Dermis microvascular lymphatic vessel endothelial cell (primary cell): ENCODE measurements around the gene STYXL1. TPM values are rescaled to one million over a fixed set of nuclear protein-coding genes. Genes with fewer than 3 reads are reported as not detected.
"Not testable (repeated sequence)": the region's sequence is repeated elsewhere in the genome, so short reads cannot be mapped to it uniquely, and the experiment has no call there.

ENCODE experiments used
- DNase-seq, 2 donors: peaks; one replicate each; pipeline versions ENCODE4 v3.0.0 to v3.0.0-alpha.2; 2010; ENCODE audit warnings: low read depth in 2 of 2
- total RNA-seq: library from RNA; depleted of rRNA; stranded (reverse); fragments of >200 nt; gene quantifications from 2 replicates; pipeline ENCODE4 v1.2.1, GENCODE V29; 2014

The STYXL1 gene
- total RNA-seq, 1 donor from 2014 or later: 20.4 TPM

GRCh38 chr7:76066716-76067503 lies 19.1 kb upstream of the STYXL1 start:
- DNase-seq: no peak

GRCh38 chr7:76065016-76065612 lies 17.3 kb upstream of the STYXL1 start:
- no peak for DNase-seq

- DNase-seq: no peak
These were observed 16.6 kb upstream of the STYXL1 start for GRCh38 chr7:76064208-76064970.

GRCh38 chr7:76063525-76063924 lies 15.7 kb upstream of the STYXL1 start:
- DNase-seq: no peak

- DNase-seq: no peak
These were observed 15.3 kb upstream of the STYXL1 start for GRCh38 chr7:76063114-76063513.

DNA sequence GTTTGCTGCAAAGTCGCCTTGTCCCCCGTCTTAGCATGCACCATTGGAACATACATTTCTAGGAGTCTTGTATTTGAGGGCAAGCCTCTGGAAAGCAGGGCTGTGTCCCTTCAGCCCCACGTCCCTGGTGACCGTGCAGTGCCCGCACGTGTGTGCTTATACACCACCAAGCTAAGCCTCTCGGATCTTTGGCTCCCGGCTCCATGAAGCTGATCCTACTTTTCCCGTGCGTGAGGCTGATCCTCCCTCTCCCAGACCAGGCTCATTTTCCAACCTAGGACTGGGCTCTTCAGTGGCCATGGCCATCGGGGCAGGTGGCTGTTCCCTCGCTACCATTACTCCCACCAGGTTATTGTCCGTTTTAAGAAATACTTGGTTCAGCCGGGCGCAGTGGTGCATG lies 14.5 kb upstream of the STYXL1 start:
- no peak for DNase-seq

DNA sequence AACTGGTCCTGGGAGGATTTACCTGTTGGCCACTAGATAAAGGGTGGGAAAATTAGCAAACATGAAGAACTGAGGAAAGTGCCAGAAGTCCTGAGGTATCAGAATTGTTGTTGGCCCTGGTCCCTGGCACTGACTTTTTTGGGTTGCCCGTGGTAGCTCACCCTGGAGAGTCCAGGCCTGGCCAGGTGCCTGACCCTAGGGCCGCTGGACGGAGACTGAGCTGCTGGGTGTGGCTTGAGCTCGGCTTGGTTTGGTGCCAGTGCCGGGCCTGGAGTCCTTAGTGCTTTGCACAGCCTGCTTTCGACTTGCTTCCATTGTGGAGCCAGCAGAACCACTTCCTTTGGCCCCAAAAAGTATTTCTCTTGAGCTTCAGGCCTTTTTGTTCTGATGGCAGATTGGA lies 13.0 kb upstream of the STYXL1 start:
- no peak for DNase-seq

DNA sequence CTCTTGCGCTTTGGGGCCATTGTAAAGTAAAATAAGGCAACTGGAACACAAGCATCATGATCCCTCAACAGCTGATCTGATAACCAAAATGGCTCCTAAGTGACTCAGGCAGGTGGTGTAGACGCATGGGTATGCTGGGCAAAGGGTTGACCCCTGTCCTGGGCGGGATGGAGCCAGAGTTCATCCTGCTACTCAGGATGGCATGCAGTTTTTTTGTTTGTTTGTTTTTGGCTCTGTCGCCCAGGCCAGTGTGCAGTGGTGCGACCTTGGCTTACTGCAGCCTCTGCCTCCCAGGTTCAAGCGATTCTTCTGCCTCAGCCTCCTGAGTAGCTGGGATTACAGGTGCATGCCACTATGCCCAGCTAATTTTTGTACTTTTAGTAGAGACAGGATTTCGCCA lies 10.9 kb upstream of the STYXL1 start:
- DNase-seq: not testable (repeated sequence)

DNA sequence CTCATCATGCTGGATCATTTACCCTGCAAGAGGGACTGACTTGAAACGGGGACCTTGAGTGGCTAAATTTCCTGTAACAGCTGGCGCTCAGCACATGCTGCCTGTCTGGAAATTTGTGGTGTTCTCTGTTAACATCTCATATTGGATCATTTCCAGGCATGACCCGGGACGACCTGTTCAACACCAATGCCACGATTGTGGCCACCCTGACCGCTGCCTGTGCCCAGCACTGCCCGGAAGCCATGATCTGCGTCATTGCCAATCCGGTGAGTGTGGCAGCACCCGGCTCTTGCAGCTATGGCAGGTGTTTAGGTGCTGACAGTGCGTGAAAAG lies 10.0 kb upstream of the STYXL1 start:
- no peak for DNase-seq

- no peak for DNase-seq
These were observed 9.5 kb upstream of the STYXL1 start for GRCh38 chr7:76057103-76057812.

DNA sequence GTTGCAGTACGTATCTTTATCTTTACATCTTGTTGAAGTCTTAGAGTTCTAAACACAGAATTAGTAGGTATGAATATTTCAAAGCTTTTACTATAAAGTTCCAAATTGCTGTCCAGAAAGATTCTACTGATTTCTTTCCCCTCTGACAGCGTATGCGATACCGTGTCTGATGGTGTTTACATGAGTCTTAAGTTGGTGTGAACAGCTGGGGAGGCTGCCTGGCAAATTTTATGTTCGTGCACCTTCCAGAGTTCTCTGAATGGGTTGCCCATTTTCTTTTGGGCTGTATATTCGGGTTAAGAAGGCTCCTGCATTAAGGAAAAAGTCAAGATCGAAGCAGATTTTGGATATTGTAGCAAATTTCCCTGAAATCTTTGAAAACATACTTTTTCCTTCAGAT lies 8.4 kb upstream of the STYXL1 start:
- DNase-seq: no peak

DNA sequence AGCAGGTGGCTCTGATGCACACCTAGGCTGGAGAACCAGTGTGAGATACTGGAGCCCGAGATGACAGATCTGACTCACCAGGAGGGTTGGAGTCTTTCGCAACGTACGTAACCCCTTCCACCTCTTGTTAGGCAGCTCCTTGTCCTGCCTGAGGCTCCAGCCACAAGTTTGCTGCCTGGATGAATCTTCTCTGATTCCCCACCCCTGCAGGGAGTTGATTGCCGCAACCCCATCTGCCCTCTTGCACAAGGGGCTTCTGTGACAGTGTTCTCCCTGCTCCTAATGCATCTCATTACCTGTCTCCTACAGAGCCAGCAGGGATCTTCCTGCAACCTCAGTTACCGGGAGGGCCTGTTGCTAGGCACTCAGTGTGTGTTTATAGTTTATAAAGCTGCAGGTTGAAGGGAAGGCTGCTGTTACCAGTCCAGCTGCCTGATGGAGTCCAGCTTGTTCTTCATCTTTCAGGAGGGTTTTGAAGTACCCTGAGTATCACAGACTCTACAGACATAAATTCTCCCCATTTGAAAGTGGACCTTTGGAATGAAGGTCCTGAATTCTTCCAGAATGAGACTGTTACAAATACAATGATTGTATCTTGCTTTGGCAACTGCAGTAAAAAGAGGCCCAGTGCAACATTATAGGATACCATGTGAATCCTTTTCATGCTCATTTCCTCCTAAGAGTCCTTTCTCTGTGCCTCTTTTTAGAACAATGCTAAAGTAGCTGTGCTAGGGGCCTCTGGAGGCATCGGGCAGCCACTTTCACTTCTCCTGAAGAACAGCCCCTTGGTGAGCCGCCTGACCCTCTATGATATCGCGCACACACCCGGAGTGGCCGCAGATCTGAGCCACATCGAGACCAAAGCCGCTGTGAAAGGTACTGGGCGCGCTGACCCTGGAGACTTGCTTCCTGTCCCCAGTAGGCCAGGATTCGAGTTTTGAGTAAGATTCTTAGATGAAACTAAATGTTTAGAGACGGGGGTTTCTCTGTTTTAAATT lies 6.6 kb upstream of the STYXL1 start:
- no peak for DNase-seq

- DNase-seq: no peak
These were observed 5.7 kb upstream of the STYXL1 start for GRCh38 chr7:76053461-76053860.

- not testable (repeated sequence) for DNase-seq
These were observed 4.9 kb upstream of the STYXL1 start for GRCh38 chr7:76052681-76053080.

DNA sequence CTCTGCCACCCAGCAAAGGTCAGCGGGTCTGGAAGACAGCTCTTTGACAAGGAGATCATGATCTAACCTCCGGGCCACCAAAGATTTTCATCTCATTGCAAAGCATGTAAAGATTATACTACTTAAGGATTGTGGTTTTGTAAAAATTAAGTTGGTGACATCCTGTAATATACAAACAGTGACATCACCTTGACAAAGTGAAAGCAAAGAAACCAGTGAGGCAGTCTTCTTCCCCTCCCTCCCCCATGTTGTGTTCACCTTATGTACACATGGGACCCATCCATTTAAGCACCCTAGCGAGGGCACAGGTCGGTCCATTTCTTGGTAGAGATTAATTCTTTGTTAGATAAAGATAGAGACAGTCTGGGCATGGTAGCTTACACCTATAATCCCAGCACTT lies 4.0 kb upstream of the STYXL1 start:
- no peak for DNase-seq

DNA sequence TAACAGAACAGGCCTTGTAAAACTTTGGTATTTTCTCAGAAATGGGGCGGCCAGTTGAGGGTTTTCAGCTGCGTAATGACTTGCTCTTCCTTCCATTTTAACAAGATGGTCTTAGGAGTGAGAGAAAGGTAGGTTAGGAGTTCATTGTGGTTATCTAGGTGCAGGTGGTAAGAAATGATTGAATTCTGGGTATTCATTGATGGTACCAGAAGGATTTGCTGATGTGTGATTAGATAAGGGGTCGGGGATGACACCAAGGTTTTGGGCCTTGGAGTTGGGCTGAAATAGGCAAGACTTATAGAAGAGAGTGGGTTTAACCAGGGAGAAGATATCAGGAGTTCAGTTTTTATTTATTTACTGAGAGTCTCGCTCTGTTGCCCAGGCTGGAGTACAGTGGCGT lies 2.7 kb upstream of the STYXL1 start:
- no peak for DNase-seq

DNA sequence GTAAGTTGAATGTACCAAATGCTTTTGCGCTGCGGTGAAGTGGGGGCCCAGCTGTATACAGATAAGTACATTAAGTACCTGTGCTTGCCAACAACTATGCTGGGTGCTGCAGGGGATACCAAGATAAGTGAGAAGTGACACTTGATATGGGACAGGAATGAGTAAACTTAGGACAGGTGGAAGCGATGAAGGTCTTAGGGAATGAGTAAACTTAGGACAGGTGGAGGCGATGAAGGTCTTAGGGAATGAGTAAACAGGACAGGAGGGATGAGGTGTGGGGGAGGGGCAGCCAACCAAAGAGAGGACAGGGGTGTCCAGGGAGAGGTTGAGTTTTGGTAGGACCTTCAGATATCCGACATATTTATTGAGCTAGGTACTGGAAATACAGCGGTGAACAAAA lies 1.5 kb upstream of the STYXL1 start:
- DNase-seq: no peak

DNA sequence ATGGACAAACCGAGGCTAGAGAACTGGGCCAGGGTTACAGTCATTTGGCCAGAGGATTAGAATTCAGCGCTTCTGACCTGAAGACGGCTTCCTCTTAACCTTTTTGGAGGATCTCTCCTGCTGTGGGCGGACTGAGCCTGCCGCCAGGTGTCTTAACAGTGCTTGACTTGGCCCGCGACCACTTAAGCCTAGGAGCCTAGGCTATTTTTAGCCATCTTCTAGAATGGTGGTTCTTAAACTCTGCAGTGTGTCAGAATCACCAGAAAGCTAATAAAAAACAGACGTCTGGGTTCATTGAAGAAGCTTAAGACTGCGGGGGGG lies 828 bp upstream of the STYXL1 start:
- peak in 1 of 2 donors; percentile 36 for DNase-seq

DNA sequence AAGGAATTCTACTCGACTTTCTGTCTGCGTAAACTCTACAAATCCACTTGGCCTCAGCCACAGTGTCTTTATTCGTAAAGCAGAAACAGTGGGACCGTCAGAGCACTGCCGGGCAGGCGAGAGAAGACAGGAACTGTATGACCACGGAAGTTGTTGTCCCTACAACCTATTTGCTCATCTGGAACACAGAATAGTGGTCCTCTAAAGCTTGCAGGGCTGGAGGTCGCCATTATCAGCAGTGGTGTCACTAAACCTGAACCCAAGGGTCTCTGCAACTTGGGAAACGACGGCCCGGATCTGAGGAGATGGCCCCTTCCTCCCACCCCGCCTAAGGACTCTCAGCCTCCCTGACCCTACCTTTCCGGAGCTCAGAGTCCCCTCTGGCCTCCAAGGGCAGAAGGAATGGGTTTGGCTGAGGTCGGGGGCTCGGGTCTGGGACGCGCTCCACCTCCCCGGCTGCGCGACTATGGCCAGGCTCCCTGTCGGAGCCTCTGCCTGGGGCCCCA lies 442 bp downstream of the STYXL1 start:
- peak in 1 of 2 donors; percentile 30 for DNase-seq

- no peak for DNase-seq
These were observed 3.4 kb downstream of the STYXL1 start for GRCh38 chr7:76044375-76044865.

DNA sequence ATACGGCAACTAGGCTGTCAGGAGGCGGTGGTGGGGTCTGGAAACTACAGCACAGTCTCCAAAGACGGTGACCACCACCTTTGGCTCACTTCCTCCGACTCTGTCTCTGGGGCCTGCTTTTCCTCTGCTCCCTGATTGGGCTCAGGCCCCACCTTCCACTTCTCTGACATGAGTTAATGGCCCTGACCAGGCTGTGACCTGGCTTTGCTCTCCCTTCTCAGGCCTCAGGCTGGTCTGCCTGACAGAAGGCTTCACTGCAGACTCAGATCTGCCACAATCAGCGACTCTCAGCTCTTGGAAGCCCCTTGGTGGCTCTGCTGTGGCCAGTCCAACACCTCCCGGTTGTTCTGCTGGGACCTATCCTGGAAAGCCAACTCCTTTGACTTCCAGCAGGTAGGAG lies 7.7 kb downstream of the STYXL1 start:
- no peak for DNase-seq
